DMS114 treated with DMSO at 0.1 percent for 48 hours (cell line): ENCODE results near the gene CCDC197.

Experiments used
- DNase-seq: peaks from one replicate; lab custom pipeline; 2025; ENCODE audit not compliant: unreplicated experiment; lab: John Stamatoyannopoulos, UW

The CCDC197 gene

GRCh38 chr14:94056579-94057308, 59.6 kb downstream of the CCDC197 start:
- no peak for DNase-seq

- no peak for DNase-seq
Observed at GRCh38 chr14:94058128-94058673, 61.1 kb downstream of the CCDC197 start.
